Liver (tissue), 9 donors: ENCODE measurements around the gene VSIG10L. TPM values are rescaled to one million over a fixed set of nuclear protein-coding genes. Genes with fewer than 3 reads are reported as not detected.
A peak's percentile ranks its signal among the peaks of the same experiment; 100 is the strongest.

Experiments used
- DNase-seq: peaks from one replicate; pipeline ENCODE4 v3.0.0-alpha.2; 2017; ENCODE audit warnings: low spot score
- H3K27ac ChIP-seq, 2 donors: one replicate each; pipeline ENCODE4 v1.7.0; 2013; ENCODE audit warnings: inconsistent platforms in 2 of 2, low read length in 2 of 2, control low read depth in 1 of 2, low read depth in 1 of 2, mild to moderate bottlenecking in 1 of 2
- H3K27me3 ChIP-seq, 4 donors: one replicate each; pipeline versions ENCODE4 v1.6.1 to v1.7.0; 2013; ENCODE audit warnings: low read length in 3 of 4, inconsistent platforms in 1 of 4, mild to moderate bottlenecking in 1 of 4, moderate library complexity in 1 of 4; ENCODE audit not compliant: control insufficient read depth in 4 of 4, insufficient read depth in 4 of 4
- H3K36me3 ChIP-seq, 4 donors: one replicate each; pipeline versions ENCODE4 v1.6.1 to v1.7.0; 2013; ENCODE audit warnings: low read length in 3 of 4, mild to moderate bottlenecking in 3 of 4, low read depth in 1 of 4, moderate library complexity in 1 of 4; ENCODE audit not compliant: control insufficient read depth in 4 of 4, insufficient read depth in 3 of 4
- H3K4me1 ChIP-seq, 4 donors: one replicate each; pipeline versions ENCODE4 v1.6.1 to v1.7.0; 2013; ENCODE audit warnings: low read length in 3 of 4, mild to moderate bottlenecking in 3 of 4, moderate library complexity in 1 of 4; ENCODE audit not compliant: control insufficient read depth in 4 of 4, insufficient read depth in 4 of 4
- H3K4me3 ChIP-seq, 3 donors: one replicate each; pipeline versions ENCODE4 v1.6.1 to v1.7.0; 2013; ENCODE audit warnings: low read length in 3 of 3, control low read depth in 1 of 3, low read depth in 1 of 3, mild to moderate bottlenecking in 1 of 3
- H3K9ac ChIP-seq, 2 donors: one replicate each; pipeline ENCODE4 v1.7.0; 2013; ENCODE audit warnings: low read length in 2 of 2, mild to moderate bottlenecking in 2 of 2, moderate library complexity in 2 of 2, control low read depth in 1 of 2, low read depth in 1 of 2
- H3K9me3 ChIP-seq, 4 donors: one replicate each; pipeline versions ENCODE4 v1.6.1 to v1.7.0; 2013; ENCODE audit warnings: low read length in 3 of 4; ENCODE audit not compliant: control insufficient read depth in 4 of 4
- ATF3 ChIP-seq: IDR thresholded peaks from 2 replicates; pipeline ENCODE4 v1.6.1; 2016; ENCODE audit warnings: antibody characterized with exemption
- CTCF ChIP-seq: fragments of 150-350 bp; IDR thresholded peaks from 2 replicates; pipeline ENCODE4 v1.5.1; 2017; ENCODE audit warnings: improper control_type of control experiment, low read depth, low read length; ENCODE audit not compliant: missing input control
- EGR1 ChIP-seq, 2 donors: IDR thresholded peaks; 2 replicates each; pipeline ENCODE4 v1.6.1; 2016 to 2018; ENCODE audit warnings: antibody characterized with exemption in 2 of 2, low read depth in 2 of 2
- FOXA1 ChIP-seq: IDR thresholded peaks from 2 replicates; pipeline ENCODE4 v1.6.1; 2016; ENCODE audit warnings: antibody characterized with exemption
- FOXA2 ChIP-seq: IDR thresholded peaks from 2 replicates; pipeline ENCODE4 v1.6.1; 2016; ENCODE audit warnings: antibody characterized with exemption
- GABPA ChIP-seq, 2 donors: IDR thresholded peaks in 1 of 2; conservative IDR thresholded peaks in 1 of 2; 2 replicates each; pipeline ENCODE4 v1.6.1; 2016; ENCODE audit warnings: antibody characterized with exemption in 2 of 2, mild to moderate bottlenecking in 1 of 2, moderate library complexity in 1 of 2
- HNF4A ChIP-seq, 2 donors: conservative IDR thresholded peaks; 2 replicates each; pipeline ENCODE4 v1.6.1; 2016; ENCODE audit warnings: antibody characterized with exemption in 2 of 2, mild to moderate bottlenecking in 2 of 2
- HNF4G ChIP-seq: IDR thresholded peaks from 2 replicates; pipeline ENCODE4 v1.6.1; 2016; ENCODE audit warnings: antibody characterized with exemption
- JUND ChIP-seq, 2 donors: IDR thresholded peaks; 2 replicates each; pipeline ENCODE4 v1.6.1; 2016; ENCODE audit warnings: antibody characterized with exemption in 2 of 2
- MAX ChIP-seq: IDR thresholded peaks from 2 replicates; pipeline ENCODE4 v1.6.1; 2016; ENCODE audit warnings: antibody characterized with exemption
- NR2F2 ChIP-seq: IDR thresholded peaks from 2 replicates; pipeline ENCODE4 v1.6.1; 2016; ENCODE audit warnings: antibody characterized with exemption
- RAD21 ChIP-seq, 2 donors: IDR thresholded peaks; 2 replicates each; pipeline ENCODE4 v1.6.1; 2016; ENCODE audit warnings: antibody characterized with exemption in 2 of 2, mild to moderate bottlenecking in 2 of 2
- REST ChIP-seq: IDR thresholded peaks from 2 replicates; pipeline ENCODE4 v1.6.1; 2016; ENCODE audit warnings: antibody characterized with exemption, mild to moderate bottlenecking
- RXRA ChIP-seq, 2 donors: IDR thresholded peaks; 2 replicates each; pipeline ENCODE4 v1.6.1; 2017 to 2018; ENCODE audit warnings: antibody characterized with exemption in 2 of 2, mild to moderate bottlenecking in 1 of 2
- SP1 ChIP-seq: IDR thresholded peaks from 2 replicates; pipeline ENCODE4 v1.6.1; 2018; ENCODE audit warnings: antibody characterized with exemption, mild to moderate bottlenecking
- TAF1 ChIP-seq: conservative IDR thresholded peaks from 2 replicates; pipeline ENCODE4 v1.6.1; 2016; ENCODE audit warnings: antibody characterized with exemption, mild to moderate bottlenecking
- YY1 ChIP-seq: IDR thresholded peaks from 2 replicates; pipeline ENCODE4 v1.6.1; 2016; ENCODE audit warnings: antibody characterized with exemption, mild to moderate bottlenecking
- ZBTB33 ChIP-seq: IDR thresholded peaks from 2 replicates; pipeline ENCODE4 v1.6.1; 2016; ENCODE audit warnings: antibody characterized with exemption
- WGBS: extraction: QIAGEN DNeasy Blood & Tissue Kit; methylation state at CpG from one replicate; pipeline ENCODE4 v1.1.7; 2013; 5-methylcytosine and 5-hydroxymethylcytosine counted together
- polyA plus RNA-seq, 2 donors: library from polyadenylated mRNA; stranded (reverse) in 1 of 2; unstranded in 1 of 2; fragments of 200-250 nt in 1 of 2; fragments of >200 nt in 1 of 2; fragmentation: Nextera tagmentation in 1 of 2; extraction: Ambion mirVana in 1 of 2; gene quantifications; one replicate each; pipeline versions ENCODE4 v1.2.1 to v1.2.3, GENCODE V29; 2013 to 2015
- total RNA-seq, 2 donors: library from RNA; depleted of rRNA; stranded (reverse); fragments of >200 nt; gene quantifications; one replicate each; pipeline ENCODE4 v1.2.3, GENCODE V29; 2014
- donor health status: healthy.
- donor health status: healthy.
- donor health status: healthy.
- donor health status: healthy.
- donor health status: healthy.

The VSIG10L gene
- total and polyA plus RNA-seq, 4 donors = 0.60 to 1.8 (median 0.83) TPM

GRCh38 chr19:51367255-51367564 is 25.3 kb upstream of the VSIG10L start:
- peak; percentile 47 for DNase-seq
- Histone ChIP-seq H3K9ac (peak overlapping the region; percentile 86 to 98), H3K36me3 (no peaks in the 10 kb centered on the region), H3K4me1 (peaks cover 2 to 45% (median 29%) of the 10 kb centered on the region in 4 donors), H3K9me3 (no peaks in the 10 kb centered on the region), H3K27ac (peak overlapping the region; percentile 98 to 99), H3K4me3 (peak overlapping the region; percentile 70 to 82 (median 71)), H3K27me3 (no peaks in the 10 kb centered on the region)
- WGBS = under 1% methylated on average over 15 of the region's 15 CpGs
- TF ChIP-seq GABPA (IDR thresholded peaks at IDR 0.05 in 1 of 2, conservative IDR thresholded peaks at IDR 0.05 in 1 of 2) (no peak), NR2F2 (peak; percentile 9)

GRCh38 chr19:51366389-51367254 is 24.7 kb upstream of the VSIG10L start:
- peak; percentile 97 for DNase-seq
- TF ChIP-seq TAF1 (peak; percentile 14), JUND (IDR thresholded peaks at IDR 0.05) (peak in 1 of 2 donors; percentile 33), NR2F2 (no peak), HNF4A (conservative IDR thresholded peaks at IDR 0.05) (peak in 1 of 2 donors; percentile 31), SP1 (peak; percentile 95), RAD21 (IDR thresholded peaks at IDR 0.05) (peak in 1 of 2 donors; percentile 13), RXRA (IDR thresholded peaks at IDR 0.05) (peak; percentile 90), GABPA (IDR thresholded peaks at IDR 0.05 in 1 of 2, conservative IDR thresholded peaks at IDR 0.05 in 1 of 2) (peak; percentile 30 to 71), CTCF (no peak), EGR1 (IDR thresholded peaks at IDR 0.05; ENCODE audit: low read depth in 2 of 2) (peak in 1 of 2 donors; percentile 29), ZBTB33 (peak; percentile 86), REST (peak; percentile 83), ATF3 (no peak), YY1 (peak; percentile 69), FOXA1 (no peak), HNF4G (no peak), FOXA2 (no peak), MAX (no peak)
- Histone ChIP-seq H3K4me3 (peak overlapping the region; percentile 70 to 98 (median 71)), H3K9me3 (no peaks in the 10 kb centered on the region), H3K27ac (peak overlapping the region; percentile 98 to 99), H3K9ac (peak overlapping the region; percentile 86 to 98), H3K27me3 (no peaks in the 10 kb centered on the region), H3K36me3 (no peaks in the 10 kb centered on the region), H3K4me1 (peaks cover 2 to 50% (median 28%) of the 10 kb centered on the region in 4 donors)
- WGBS = under 1% methylated on average over 54 of the region's 54 CpGs
